Measurements from ENCODE around the gene EXOG. TPM values are rescaled to one million over a fixed set of nuclear protein-coding genes. Genes with fewer than 3 reads are reported as not detected.
A peak's percentile ranks its signal among the peaks of the same experiment; 100 is the strongest.

Gene EXOG
- total RNA-seq, 2 donors from 2014 or later: 10.5 to 13.5 TPM

GRCh38 chr3:38457111-38458003 lies 38.8 kb upstream of the EXOG start:
- peaks cover 64% of the 10 kb centered on the region for H3K4me1 ChIP-seq
- ATAC-seq (no peak), DNase-seq (peak; percentile 31 to 55 (median 42))
- TF ChIP-seq CTCF (IDR thresholded peaks at IDR 0.05): peak in 2 of 7 experiments; percentile 6 to 7
- TF ChIP-seq POLR2A (IDR thresholded peaks at IDR 0.05): no peak
- H3K36me3 ChIP-seq (replicated peaks in 1 of 2; ENCODE audit: insufficient read depth in 1 of 2, low read depth in 2 of 2): no peaks in the 10 kb centered on the region
- WGBS, 2 donors: 74 to 77% methylated on average over 8 to 9 of the region's 9 CpGs
- no peak overlapping the region for H3K4me3 ChIP-seq
- H3K27me3 ChIP-seq: no peaks in the 10 kb centered on the region
- H3K27ac ChIP-seq: peak overlapping the region in 3 of 4 donors; percentile 81 to 92 (median 90)
- intact Hi-C loops (cut with DNase I): no loop called here
- H3K9me3 ChIP-seq: no peaks in the 10 kb centered on the region

GRCh38 chr3:38458796-38459498 lies 37.2 kb upstream of the EXOG start:
- Histone ChIP-seq H3K27me3 (no peaks in the 10 kb centered on the region), H3K27ac (peak overlapping the region; percentile 81 to 92 (median 88)), H3K9me3 (no peaks in the 10 kb centered on the region), H3K4me1 (peaks cover 59% of the 10 kb centered on the region), H3K36me3 (replicated peaks in 1 of 2; ENCODE audit: insufficient read depth in 1 of 2, low read depth in 2 of 2) (no peaks in the 10 kb centered on the region), H3K4me3 (no peak overlapping the region)
- DNase-seq (peak; percentile 87 to 91 (median 90)), ATAC-seq (peak; percentile 76)
- 24 to 62% methylated on average over 3 to 13 of the region's 13 CpGs for WGBS, 2 donors
- no peak for TF ChIP-seq CTCF (IDR thresholded peaks at IDR 0.05)
- TF ChIP-seq POLR2A (IDR thresholded peaks at IDR 0.05): peak; percentile 10 to 76 (median 67)
- intact Hi-C loops (cut with DNase I): no loop called here

- Histone ChIP-seq H3K27me3 (no peaks in the 10 kb centered on the region), H3K9me3 (no peaks in the 10 kb centered on the region), H3K4me1 (peaks cover 59% of the 10 kb centered on the region), H3K27ac (peak overlapping the region; percentile 81 to 92 (median 88)), H3K4me3 (no peak overlapping the region), H3K36me3 (replicated peaks in 1 of 2; ENCODE audit: insufficient read depth in 1 of 2, low read depth in 2 of 2) (no peaks in the 10 kb centered on the region)
- intact Hi-C loops (cut with DNase I): no loop called here
- DNase-seq: peak in 1 of 4 donors; percentile 29
- 25 to 34% methylated on average over 1 to 10 of the region's 10 CpGs for WGBS, 2 donors
- ATAC-seq: no peak
- TF ChIP-seq CTCF (IDR thresholded peaks at IDR 0.05): no peak
- peak in 1 of 3 donors; percentile 11 for TF ChIP-seq POLR2A (IDR thresholded peaks at IDR 0.05)
These were observed 36.6 kb upstream of the EXOG start for GRCh38 chr3:38459499-38460048.

GRCh38 chr3:38460377-38461270 lies 35.5 kb upstream of the EXOG start:
- H3K4me1 ChIP-seq: peaks cover 58% of the 10 kb centered on the region
- TF ChIP-seq POLR2A (IDR thresholded peaks at IDR 0.05): no peak
- no peak for TF ChIP-seq CTCF (IDR thresholded peaks at IDR 0.05)
- no peak for ATAC-seq
- DNase-seq: no peak
- no peak overlapping the region for H3K4me3 ChIP-seq
- H3K36me3 ChIP-seq (replicated peaks in 1 of 2; ENCODE audit: insufficient read depth in 1 of 2, low read depth in 2 of 2): no peaks in the 10 kb centered on the region
- no peaks in the 10 kb centered on the region for H3K9me3 ChIP-seq
- H3K27ac ChIP-seq: peak overlapping the region in 3 of 4 donors; percentile 81 to 92 (median 90)
- 71 to 86% methylated on average over 10 to 12 of the region's 12 CpGs for WGBS, 2 donors
- intact Hi-C loops (cut with DNase I): no loop called here
- no peaks in the 10 kb centered on the region for H3K27me3 ChIP-seq
